ENCODE results near the gene NLN. TPM values are rescaled to one million over a fixed set of nuclear protein-coding genes. Genes with fewer than 3 reads are reported as not detected.

NLN gene
- total RNA-seq, 1 donor from 2014 or later = 6.6 TPM

GRCh38 chr5:65832152-65832551 lies 110.1 kb downstream of the NLN start:
- Histone ChIP-seq H3K9me3 (no peaks in the 10 kb centered on the region), H3K27me3 (no peaks in the 10 kb centered on the region), H3K36me3 (no peaks in the 10 kb centered on the region), H3K4me1 (no peaks in the 10 kb centered on the region), H3K4me3 (no peak overlapping the region), H3K27ac (no peak overlapping the region)
- DNase-seq (ENCODE audit: extremely low spot score in 2 of 2) = no peak
- TF ChIP-seq CTCF (IDR thresholded peaks at IDR 0.05) (no peak), POLR2A (IDR thresholded peaks at IDR 0.05) (no peak), POLR2AphosphoS5 (IDR thresholded peaks at IDR 0.05; ENCODE audit: insufficient read depth in 1 of 2, low read depth in 1 of 2) (no peak)
- intact Hi-C loops (cut with DNase I) = no loop called here

- Histone ChIP-seq H3K4me3 (no peak overlapping the region), H3K9me3 (no peaks in the 10 kb centered on the region), H3K27me3 (no peaks in the 10 kb centered on the region), H3K36me3 (no peaks in the 10 kb centered on the region), H3K4me1 (no peaks in the 10 kb centered on the region), H3K27ac (no peak overlapping the region)
- no peak for DNase-seq (ENCODE audit: extremely low spot score in 2 of 2)
- TF ChIP-seq CTCF (IDR thresholded peaks at IDR 0.05) = no peak
- intact Hi-C loops (cut with DNase I) = no loop called here
Observed at GRCh38 chr5:65832603-65833228, 110.7 kb downstream of the NLN start.

GRCh38 chr5:65833780-65834179 lies 111.8 kb downstream of the NLN start:
- intact Hi-C loops (cut with DNase I) = no loop called here

GRCh38 chr5:65834306-65834705 lies 112.3 kb downstream of the NLN start:
- H3K36me3 ChIP-seq = no peaks in the 10 kb centered on the region
- no peaks in the 10 kb centered on the region for H3K4me1 ChIP-seq
- no peak overlapping the region for H3K27ac ChIP-seq
- no peak for DNase-seq (ENCODE audit: extremely low spot score in 2 of 2)
- no peak overlapping the region for H3K4me3 ChIP-seq
- intact Hi-C loops (cut with DNase I) = no loop called here
- H3K9me3 ChIP-seq = no peaks in the 10 kb centered on the region
- TF ChIP-seq POLR2A (IDR thresholded peaks at IDR 0.05) = no peak
- no peak for TF ChIP-seq CTCF (IDR thresholded peaks at IDR 0.05)
- TF ChIP-seq POLR2AphosphoS5 (IDR thresholded peaks at IDR 0.05; ENCODE audit: insufficient read depth in 1 of 2, low read depth in 1 of 2) = no peak
- no peaks in the 10 kb centered on the region for H3K27me3 ChIP-seq

More at GRCh38 chr5:65833780-65834179, 111.8 kb downstream of the NLN start:
- no peaks in the 10 kb centered on the region for H3K27me3 ChIP-seq
- no peaks in the 10 kb centered on the region for H3K9me3 ChIP-seq
- no peak overlapping the region for H3K4me3 ChIP-seq
- DNase-seq (ENCODE audit: extremely low spot score in 2 of 2) = no peak
- no peaks in the 10 kb centered on the region for H3K36me3 ChIP-seq
- H3K27ac ChIP-seq = no peak overlapping the region
- no peaks in the 10 kb centered on the region for H3K4me1 ChIP-seq
- TF ChIP-seq CTCF (IDR thresholded peaks at IDR 0.05) = no peak

- DNase-seq (ENCODE audit: extremely low spot score in 2 of 2) = no peak
- Histone ChIP-seq H3K4me1 (no peaks in the 10 kb centered on the region), H3K27me3 (no peaks in the 10 kb centered on the region), H3K4me3 (no peak overlapping the region), H3K9me3 (no peaks in the 10 kb centered on the region), H3K27ac (no peak overlapping the region), H3K36me3 (no peaks in the 10 kb centered on the region)
- intact Hi-C loops (cut with DNase I) = no loop called here
- TF ChIP-seq POLR2A (IDR thresholded peaks at IDR 0.05) (no peak), CTCF (IDR thresholded peaks at IDR 0.05) (no peak), POLR2AphosphoS5 (IDR thresholded peaks at IDR 0.05; ENCODE audit: insufficient read depth in 1 of 2, low read depth in 1 of 2) (no peak)
Observed at GRCh38 chr5:65835191-65835590, 113.2 kb downstream of the NLN start.
